H1 (cell line): ENCODE data around the gene YPEL4. TPM values are rescaled to one million over a fixed set of nuclear protein-coding genes. Genes with fewer than 3 reads are reported as not detected.
A peak's percentile ranks its signal among the peaks of the same experiment; 100 is the strongest.

Experiments
- ASH2L ChIP-seq: fragments of 200-600, 300-600 bp; sonication (generic); IDR thresholded peaks from one replicate; pipeline ENCODE4 v1.7.1; 2017; ENCODE audit warnings: low read length
- EZH2 ChIP-seq: fragments of 200-600 bp; sonication (generic); IDR thresholded peaks from 2 replicates; pipeline ENCODE4 v1.7.1; 2012; ENCODE audit warnings: low read depth, mild to moderate bottlenecking, moderate library complexity, low read length, inconsistent platforms; ENCODE audit not compliant: severe bottlenecking
- KDM5A ChIP-seq: fragments of 200-600 bp; IDR thresholded peaks from 2 replicates; pipeline ENCODE4 v1.7.1; 2012; ENCODE audit warnings: mild to moderate bottlenecking, low read length, inconsistent platforms, mixed read lengths
- RFX5 ChIP-seq: IDR thresholded peaks from 2 replicates; pipeline ENCODE4 v1.6.1; 2011; ENCODE audit warnings: low read depth, low read length, improper control_type of control experiment, borderline replicate concordance
- RXRA ChIP-seq: IDR thresholded peaks from 2 replicates; pipeline ENCODE4 v1.6.1; 2011; ENCODE audit warnings: low read depth, mild to moderate bottlenecking, low read length, moderate library complexity; ENCODE audit not compliant: insufficient read depth
- SP1 ChIP-seq: IDR thresholded peaks from 2 replicates; pipeline ENCODE4 v1.6.1; 2011; ENCODE audit warnings: low read depth, low read length
- SUZ12 ChIP-seq: fragments of 200-600 bp; sonication (generic); IDR thresholded peaks from 2 replicates; pipeline ENCODE4 v1.6.1; 2012; ENCODE audit warnings: mild to moderate bottlenecking, inconsistent platforms, low read length, moderate library complexity, mixed read lengths
- YY1 ChIP-seq: IDR thresholded peaks from 2 replicates; pipeline ENCODE4 v1.6.1; 2011; ENCODE audit warnings: low read depth, mild to moderate bottlenecking, low read length
- polyA plus RNA-seq, 7 experiments: library from polyadenylated mRNA; depleted of rRNA in 3 of 7; stranded (reverse) in 5 of 7; unstranded in 2 of 7; fragments of >200 nt in 5 of 7; fragments of 200-250 nt in 2 of 7; gene quantifications; 1 replicate in 5 of 7; 2 replicates in 1 of 7; 4 replicates in 1 of 7; pipeline versions ENCODE4 v1.2.1 to v1.2.3, GENCODE V29; 2011 to 2013; ENCODE audit warnings: missing spikeins in 2 of 7, mixed read lengths in 2 of 7
- total RNA-seq: library from RNA; stranded (reverse); fragmentation: NEBNext Ultra II Directional; extraction: Animal tissue kit (Norgen Biotek cat#: 25700); gene quantifications from 2 replicates; pipeline ENCODE4 v1.2.1, GENCODE V29; 2021
- TF ChIP-seq, protein P1 (sequence below): fragments of 300-600 bp; sonication (generic); IDR thresholded peaks from 2 replicates; pipeline ENCODE4 v1.7.1; 2012; ENCODE audit warnings: low read length, moderate library complexity, mild to moderate bottlenecking, inconsistent platforms; ENCODE audit not compliant: insufficient replicate concordance
- TF ChIP-seq, protein P2 (sequence below): IDR thresholded peaks from 2 replicates; pipeline ENCODE4 v1.6.1; 2011; ENCODE audit warnings: low read depth, mild to moderate bottlenecking, low read length; ENCODE audit not compliant: insufficient read depth

Gene YPEL4
- total and polyA plus RNA-seq, 2 of the 8 experiments (the other 6 are each of a cell fraction or from before 2014, with no cell fraction given) = 0.13 to 0.38 TPM

DNA sequence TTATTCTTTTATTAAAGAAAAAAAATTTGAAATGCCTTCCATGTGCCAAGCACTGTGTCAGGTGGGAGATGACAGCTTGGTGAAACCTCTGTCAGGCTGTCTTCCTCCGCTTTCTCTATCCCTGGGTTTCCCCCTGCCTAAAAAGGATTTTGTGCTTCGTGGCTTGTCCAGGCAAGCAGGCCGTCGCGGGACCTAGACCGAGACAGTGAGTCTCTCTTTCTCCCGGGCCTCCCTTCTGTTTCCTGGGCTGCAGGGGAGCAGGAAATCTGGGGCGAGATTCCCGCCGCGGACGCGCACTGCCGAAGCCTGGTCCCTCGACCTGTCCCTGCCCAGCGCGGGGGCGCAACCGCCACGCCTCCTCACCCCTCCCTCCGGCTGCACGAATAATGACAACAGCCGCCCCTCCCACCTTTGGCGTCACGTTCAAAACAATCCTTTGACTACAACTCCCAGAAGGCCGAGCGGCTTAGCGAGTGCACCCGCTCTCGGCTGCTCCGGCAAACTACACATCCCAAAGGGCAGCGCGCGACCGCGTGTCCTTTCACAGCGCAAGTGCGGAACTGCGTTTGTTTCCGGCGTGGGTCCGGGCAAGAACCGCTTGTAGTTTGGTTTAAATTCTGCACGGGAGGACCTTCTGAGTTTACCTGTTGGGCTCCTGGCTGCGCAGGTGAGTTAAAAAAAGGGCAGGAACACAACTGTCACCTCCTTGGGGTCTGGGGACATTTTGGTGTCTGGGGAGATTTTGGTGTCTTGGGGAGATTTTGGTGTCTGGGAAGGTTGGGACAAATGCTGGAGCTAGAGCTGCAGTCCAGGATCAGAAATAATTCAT is 7.7 kb upstream of the YPEL4 start, which contains the start of gene CLP1 (continued):
- no peak for TF ChIP-seq RFX5
- TF ChIP-seq, protein P1, sequence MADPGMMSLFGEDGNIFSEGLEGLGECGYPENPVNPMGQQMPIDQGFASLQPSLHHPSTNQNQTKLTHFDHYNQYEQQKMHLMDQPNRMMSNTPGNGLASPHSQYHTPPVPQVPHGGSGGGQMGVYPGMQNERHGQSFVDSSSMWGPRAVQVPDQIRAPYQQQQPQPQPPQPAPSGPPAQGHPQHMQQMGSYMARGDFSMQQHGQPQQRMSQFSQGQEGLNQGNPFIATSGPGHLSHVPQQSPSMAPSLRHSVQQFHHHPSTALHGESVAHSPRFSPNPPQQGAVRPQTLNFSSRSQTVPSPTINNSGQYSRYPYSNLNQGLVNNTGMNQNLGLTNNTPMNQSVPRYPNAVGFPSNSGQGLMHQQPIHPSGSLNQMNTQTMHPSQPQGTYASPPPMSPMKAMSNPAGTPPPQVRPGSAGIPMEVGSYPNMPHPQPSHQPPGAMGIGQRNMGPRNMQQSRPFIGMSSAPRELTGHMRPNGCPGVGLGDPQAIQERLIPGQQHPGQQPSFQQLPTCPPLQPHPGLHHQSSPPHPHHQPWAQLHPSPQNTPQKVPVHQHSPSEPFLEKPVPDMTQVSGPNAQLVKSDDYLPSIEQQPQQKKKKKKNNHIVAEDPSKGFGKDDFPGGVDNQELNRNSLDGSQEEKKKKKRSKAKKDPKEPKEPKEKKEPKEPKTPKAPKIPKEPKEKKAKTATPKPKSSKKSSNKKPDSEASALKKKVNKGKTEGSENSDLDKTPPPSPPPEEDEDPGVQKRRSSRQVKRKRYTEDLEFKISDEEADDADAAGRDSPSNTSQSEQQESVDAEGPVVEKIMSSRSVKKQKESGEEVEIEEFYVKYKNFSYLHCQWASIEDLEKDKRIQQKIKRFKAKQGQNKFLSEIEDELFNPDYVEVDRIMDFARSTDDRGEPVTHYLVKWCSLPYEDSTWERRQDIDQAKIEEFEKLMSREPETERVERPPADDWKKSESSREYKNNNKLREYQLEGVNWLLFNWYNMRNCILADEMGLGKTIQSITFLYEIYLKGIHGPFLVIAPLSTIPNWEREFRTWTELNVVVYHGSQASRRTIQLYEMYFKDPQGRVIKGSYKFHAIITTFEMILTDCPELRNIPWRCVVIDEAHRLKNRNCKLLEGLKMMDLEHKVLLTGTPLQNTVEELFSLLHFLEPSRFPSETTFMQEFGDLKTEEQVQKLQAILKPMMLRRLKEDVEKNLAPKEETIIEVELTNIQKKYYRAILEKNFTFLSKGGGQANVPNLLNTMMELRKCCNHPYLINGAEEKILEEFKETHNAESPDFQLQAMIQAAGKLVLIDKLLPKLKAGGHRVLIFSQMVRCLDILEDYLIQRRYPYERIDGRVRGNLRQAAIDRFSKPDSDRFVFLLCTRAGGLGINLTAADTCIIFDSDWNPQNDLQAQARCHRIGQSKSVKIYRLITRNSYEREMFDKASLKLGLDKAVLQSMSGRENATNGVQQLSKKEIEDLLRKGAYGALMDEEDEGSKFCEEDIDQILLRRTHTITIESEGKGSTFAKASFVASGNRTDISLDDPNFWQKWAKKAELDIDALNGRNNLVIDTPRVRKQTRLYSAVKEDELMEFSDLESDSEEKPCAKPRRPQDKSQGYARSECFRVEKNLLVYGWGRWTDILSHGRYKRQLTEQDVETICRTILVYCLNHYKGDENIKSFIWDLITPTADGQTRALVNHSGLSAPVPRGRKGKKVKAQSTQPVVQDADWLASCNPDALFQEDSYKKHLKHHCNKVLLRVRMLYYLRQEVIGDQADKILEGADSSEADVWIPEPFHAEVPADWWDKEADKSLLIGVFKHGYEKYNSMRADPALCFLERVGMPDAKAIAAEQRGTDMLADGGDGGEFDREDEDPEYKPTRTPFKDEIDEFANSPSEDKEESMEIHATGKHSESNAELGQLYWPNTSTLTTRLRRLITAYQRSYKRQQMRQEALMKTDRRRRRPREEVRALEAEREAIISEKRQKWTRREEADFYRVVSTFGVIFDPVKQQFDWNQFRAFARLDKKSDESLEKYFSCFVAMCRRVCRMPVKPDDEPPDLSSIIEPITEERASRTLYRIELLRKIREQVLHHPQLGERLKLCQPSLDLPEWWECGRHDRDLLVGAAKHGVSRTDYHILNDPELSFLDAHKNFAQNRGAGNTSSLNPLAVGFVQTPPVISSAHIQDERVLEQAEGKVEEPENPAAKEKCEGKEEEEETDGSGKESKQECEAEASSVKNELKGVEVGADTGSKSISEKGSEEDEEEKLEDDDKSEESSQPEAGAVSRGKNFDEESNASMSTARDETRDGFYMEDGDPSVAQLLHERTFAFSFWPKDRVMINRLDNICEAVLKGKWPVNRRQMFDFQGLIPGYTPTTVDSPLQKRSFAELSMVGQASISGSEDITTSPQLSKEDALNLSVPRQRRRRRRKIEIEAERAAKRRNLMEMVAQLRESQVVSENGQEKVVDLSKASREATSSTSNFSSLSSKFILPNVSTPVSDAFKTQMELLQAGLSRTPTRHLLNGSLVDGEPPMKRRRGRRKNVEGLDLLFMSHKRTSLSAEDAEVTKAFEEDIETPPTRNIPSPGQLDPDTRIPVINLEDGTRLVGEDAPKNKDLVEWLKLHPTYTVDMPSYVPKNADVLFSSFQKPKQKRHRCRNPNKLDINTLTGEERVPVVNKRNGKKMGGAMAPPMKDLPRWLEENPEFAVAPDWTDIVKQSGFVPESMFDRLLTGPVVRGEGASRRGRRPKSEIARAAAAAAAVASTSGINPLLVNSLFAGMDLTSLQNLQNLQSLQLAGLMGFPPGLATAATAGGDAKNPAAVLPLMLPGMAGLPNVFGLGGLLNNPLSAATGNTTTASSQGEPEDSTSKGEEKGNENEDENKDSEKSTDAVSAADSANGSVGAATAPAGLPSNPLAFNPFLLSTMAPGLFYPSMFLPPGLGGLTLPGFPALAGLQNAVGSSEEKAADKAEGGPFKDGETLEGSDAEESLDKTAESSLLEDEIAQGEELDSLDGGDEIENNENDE = no peak
- TF ChIP-seq EZH2 = no peak
- TF ChIP-seq YY1 = no peak
- TF ChIP-seq KDM5A = no peak
- TF ChIP-seq SUZ12 = no peak
- TF ChIP-seq, protein P2, sequence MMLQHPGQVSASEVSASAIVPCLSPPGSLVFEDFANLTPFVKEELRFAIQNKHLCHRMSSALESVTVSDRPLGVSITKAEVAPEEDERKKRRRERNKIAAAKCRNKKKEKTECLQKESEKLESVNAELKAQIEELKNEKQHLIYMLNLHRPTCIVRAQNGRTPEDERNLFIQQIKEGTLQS = no peak
- peak; percentile 66 for TF ChIP-seq SP1
- peak; percentile 55 for TF ChIP-seq ASH2L
- TF ChIP-seq RXRA = no peak
